Activated CD8-positive, alpha-beta memory T cell treated with anti-CD3 and anti-CD28 coated beads for 24 hours (primary cell): ENCODE data around the gene OCRL.
"Not testable (repeated sequence)": the region's sequence is repeated elsewhere in the genome, so short reads cannot be mapped to it uniquely, and the experiment has no call there.

ENCODE experiments used
- DNase-seq: peaks from one replicate; pipeline ENCODE4 v3.0.0-alpha.2; 2020

Gene OCRL

DNA sequence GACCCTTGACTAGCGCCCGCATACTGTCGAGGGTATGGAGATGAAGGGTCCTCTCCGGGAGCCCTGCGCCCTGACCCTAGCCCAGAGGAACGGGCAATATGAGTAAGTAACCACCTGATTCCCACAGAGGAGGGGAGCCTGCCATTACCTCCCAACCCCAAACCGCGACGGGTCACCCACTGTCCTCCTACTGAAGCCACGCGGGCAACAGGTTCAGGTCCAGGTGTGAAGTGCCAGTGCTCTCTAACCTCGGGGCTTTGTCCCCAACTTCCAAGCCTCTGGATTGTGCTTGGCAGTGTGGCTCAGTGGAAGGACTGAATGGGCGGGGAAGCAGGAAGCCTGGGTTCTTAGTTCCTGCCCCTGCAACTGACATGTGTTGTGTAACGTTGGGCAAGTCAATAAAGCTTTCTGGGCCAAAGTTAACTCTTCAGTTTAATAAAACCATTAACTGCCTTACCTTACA is 694 bp downstream of the OCRL start:
- peak; percentile 58 for DNase-seq

DNA sequence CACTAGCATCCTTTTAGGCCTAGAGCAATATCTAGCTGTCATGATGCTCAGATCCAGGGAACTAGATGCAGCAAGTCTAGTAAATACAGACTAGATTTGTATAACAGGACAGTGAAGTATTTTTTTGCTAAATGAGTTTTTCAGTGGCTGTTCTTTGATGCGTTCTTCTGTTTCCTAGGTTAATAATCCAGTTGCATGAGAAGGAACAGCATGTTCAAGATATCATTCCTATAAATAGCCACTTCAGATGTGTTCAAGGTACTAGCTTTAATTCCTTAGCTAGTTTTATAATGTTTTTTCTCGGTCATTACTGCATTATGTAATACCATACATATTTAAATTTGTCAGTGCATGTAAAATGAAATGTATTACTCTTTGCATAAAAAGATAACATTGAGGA is 4.7 kb downstream of the OCRL start:
- DNase-seq: no peak

DNA sequence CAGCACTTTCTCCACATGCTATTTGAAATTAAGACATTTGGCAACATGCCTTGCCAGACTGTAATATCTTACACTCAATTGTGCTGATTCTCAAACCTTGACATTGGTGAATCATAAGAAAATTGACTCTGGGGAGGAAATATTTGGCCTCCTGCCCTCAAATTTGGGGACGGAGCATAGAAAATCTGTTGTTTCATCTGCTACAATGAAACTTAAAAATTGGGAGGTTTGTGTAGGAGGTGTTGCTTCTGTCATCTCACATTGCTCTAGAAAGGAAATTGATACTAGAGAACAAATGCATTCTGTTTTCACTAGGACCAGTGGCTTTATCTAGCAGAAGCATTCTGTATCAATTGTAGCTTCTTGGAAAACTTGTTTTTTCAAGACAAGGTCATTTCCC is 5.3 kb downstream of the OCRL start:
- no peak for DNase-seq

DNA sequence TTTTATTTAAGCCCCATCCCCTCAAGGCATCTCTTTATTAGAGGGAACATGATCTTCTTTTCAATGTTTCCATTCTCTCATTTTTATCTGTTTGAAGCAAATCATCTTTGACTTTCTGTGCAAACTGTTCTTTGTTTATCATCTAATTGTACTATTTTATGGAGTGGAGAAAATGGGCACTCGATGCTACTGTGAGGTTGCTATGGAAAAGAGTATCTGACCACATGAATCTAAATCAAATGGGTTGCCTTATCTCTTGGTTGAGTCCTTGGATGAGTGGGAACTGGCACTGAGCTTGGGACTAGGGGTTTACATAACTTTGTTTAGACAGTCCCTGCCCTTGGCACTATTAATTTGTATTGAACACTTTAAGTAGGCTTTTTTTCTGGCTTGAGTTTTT is 9.1 kb downstream of the OCRL start:
- no peak for DNase-seq

DNA sequence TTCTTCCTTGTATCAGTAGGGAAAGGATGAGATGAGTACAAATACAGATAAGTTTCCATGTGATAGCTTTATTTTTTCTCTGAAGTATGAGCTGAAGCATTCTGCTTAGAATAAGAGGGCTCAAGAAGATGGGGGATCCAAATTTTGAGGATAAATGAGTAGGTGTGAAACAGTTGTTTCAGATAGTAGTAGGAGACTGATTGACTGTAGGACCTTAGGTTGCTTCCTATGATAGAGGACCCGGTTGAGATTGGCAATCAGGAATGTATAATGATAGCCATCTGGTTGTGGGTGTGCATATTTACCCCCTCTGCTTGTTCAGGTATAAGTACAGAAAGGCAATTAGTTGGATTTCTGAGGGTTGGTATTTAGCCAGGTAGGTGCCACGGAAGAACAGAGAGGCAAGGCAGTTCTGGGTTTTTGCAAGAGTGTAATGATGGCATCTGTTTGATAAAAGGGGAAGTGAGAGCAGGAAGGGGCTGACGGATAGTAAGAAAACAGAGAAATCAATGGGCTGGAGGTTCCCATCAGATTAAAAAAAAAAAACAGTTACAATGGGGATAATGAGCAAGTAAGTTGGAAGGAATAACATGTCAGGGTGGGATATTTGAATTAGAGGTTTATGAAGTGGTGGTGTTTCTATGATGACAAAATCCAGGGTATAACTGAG is 13.7 kb downstream of the OCRL start:
- no peak for DNase-seq

DNA sequence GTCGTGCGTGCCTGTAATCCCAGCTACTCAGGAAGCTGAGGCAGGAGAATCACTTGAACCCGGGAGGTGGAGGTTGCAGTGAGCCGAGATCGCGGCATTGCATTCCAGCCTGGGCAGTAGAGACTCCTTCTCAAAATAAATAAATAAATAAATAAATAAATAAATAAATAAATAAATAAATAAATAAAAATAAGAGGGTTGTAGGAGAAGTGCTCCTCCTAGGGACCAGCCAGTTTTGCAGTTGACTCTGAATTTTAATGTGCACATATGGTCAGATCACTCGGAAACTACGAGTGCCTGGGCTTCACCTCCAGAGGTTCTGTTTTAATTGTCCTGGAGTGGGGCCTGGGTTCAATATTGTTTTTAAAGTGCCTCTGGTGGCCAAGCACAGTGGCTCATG is 14.8 kb downstream of the OCRL start:
- not testable (repeated sequence) for DNase-seq

DNA sequence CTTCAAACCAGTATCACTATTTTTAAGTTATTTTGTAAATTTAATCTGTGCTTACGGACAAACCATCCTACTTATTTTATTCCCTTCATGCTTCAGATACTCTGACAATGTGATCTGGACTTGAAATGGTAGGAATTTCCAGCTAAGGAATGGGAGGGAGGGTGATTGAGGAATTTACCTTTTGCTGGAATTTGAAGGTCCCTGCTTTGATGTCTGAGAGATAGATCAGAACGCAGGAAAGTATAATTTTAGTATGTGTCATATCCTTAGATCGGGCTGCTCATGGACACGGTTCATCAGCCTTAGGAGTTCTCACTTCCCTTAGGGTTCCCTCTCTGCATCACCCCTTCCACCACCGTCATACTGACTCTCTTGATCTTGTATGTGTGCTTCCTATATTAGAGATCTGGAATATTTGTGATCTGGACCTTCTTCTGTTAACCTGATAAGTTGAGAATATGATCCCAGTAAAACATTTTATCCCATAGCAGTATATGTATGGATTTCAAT is 16.8 kb downstream of the OCRL start:
- DNase-seq: no peak

DNA sequence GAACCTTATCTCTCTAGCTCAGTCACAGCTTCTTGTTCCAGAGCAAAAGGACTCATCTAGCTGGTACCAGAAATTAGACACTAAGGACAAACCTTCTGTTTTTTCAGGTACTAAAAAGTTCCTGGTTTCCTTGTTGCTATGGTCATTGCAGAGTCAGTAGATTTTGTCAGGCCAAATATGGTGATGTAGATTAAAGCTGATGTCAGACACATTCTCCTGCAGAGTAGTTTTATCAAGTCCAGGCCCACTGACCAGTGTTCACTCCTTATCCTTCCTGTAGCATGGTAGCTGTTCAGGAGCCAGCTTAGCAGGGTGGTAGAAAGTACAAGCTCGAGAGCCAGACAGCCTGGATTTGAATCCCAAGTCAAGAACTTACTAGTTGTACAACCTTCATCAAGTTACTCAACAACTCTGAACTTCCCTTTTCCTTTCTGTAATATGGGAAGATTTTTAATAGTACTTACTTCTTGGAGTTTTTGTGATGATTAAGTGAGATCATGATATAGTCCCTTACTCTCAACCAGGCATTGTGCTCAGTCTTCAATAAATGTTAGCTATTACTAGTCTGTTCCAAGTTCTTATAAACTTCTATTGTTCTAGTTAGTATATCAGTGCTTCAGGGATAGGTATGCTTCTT is 17.9 kb downstream of the OCRL start:
- no peak for DNase-seq

DNA sequence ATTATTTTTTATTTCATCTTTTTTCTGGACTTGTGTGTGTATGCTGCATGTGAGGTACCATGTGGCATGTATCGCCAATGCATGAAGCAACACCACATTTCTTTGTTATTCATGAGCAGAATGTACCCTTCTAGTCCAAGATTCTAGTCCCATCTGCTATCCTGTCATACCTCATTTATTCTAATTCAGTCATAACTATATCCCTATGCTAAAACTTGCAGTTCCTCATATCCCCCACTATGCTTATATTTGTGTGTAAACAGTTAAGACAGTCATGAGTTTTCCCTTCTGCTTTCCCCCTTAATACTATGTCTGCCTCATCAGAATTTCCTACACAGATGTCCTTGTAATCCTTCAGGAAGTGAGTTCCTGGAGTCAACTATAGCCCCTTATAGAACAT is 19.7 kb downstream of the OCRL start:
- no peak for DNase-seq

DNA sequence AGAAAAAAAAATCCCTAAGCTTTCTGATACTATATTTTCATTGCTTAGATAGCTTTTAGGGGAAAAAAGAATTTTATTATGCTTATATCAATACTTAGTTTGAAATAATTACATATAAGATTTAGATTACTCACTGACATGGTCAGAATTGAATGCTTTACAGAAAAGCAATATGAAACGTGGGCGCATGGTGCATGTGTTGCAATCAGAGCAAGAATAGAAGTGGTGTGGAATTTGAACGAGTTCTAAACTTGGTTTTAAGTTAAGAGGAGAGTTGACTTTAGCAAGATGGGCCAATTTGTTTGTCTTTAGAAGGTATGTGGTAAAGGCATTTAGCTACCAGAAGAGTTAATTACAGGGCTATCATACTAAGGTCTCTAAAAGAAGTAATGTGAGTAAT is 21.4 kb downstream of the OCRL start:
- no peak for DNase-seq

DNA sequence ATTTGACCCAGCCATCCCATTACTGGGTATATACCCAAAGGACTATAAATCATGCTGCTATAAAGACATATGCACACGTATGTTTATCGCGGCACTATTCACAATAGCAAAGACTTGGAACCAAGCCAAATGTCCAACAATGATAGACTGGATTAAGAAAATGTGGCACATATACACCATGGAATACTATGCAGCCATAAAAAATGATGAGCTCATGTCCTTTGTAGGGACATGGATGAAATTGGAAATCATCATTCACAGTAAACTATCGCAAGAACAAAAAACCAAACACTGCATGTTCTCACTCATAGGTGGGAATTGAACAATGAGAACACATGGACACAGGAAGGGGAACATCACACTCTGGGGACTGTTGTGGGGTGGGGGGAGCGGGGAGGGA is 24.3 kb downstream of the OCRL start:
- DNase-seq: not testable (repeated sequence)

DNA sequence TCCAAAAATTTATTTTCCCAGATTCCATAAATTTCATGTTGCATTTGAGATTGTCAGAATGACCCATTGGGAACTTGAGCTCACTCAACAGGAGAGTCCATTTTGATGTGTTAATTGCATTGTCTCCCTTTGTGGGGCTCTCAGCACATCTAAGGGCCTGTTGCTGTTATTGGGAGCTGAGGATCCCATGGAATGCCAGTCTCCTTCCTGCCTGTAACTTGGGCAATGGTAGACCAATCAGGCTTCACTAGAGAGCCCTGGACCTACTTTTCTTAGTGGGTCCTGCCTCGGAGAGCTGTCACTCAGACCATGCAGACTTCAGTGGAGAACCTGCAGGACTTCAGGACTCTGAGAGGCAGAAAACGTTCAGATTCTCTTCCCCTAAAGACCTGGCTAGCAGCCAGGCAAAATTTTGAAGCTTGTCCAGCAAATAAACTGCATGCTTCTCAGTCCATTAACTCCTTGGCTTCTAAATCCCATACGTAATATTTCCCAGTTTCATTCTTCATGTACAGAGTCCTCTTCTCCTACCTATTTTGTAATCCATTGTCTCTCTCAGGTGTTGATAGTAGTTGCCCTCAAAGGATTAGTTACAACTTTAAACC is 25.1 kb downstream of the OCRL start:
- DNase-seq: no peak

DNA sequence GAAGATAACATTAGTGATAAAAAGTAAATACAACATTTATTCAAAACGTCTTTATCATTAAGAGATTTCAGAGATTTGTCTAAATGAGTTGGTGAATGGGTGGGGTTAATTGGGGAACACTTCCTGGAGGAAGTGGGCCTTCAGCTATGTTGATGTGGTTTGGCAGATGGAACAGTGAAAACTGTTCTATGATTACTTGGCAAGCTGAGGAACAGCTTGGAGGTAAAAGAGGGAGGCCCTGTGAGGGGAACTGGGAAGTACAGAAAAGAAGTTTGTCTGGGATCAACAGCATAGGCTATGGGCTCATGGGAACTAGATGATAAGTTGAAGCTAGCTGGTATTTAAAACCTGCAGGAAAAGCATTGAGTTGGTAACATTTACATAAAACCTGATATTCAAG is 26.0 kb downstream of the OCRL start:
- DNase-seq: no peak

DNA sequence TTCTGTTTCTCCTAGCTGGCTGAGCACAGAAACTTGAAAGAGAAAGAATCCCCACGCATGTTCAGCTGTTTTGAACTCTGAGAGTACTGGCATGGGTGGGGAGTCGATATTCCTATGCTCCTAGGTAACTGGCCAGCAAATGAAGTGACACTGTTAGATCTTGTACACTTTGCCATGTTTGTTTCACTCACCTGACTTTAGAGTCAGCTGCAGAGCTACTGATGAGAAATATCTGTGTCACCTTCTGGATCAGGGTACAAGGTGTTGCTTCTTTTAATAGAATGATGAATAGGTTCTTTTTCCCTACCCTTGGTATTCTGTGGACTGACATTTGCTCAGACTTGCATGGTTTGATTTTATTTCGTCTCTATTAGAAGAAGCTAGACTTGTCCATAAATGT is 28.3 kb downstream of the OCRL start:
- DNase-seq: no peak

DNA sequence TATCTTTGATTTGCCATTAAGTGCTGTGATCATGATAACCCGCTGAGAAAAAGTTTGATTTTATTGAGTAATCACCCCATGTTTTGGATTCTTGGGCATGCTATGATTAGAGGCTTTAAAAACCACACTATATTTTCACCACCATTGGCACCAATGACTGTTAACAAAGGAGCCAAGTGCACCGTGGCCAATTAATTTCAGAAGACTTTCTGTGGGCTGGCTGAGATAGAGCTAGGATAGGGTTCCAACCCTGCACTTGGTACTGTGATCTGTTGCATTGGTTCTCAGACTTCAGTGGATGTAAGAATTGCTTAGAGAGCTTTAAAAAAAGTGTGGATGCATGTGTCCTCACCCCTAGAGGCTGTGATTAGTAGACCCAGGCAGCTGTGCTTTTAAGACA is 32.4 kb downstream of the OCRL start:
- DNase-seq: no peak

DNA sequence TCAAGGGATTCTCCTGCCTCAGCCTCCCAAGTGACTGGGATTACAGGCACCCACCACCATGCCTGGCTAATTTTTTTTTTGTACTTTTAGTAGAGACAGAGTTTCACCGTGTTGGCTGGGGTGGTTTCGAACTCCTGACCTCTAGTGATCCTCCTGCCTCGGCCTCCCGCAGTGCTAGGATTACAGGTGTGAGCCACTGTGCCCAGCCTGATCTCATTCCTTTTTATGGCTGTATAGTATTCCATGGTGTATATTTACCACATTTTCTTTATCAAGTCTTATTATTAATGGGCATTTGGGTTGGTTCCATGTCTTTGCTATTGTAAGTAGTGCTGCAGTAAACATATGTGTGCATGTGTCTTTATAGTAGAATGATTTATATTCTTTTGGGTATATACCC is 33.6 kb downstream of the OCRL start:
- not testable (repeated sequence) for DNase-seq

DNA sequence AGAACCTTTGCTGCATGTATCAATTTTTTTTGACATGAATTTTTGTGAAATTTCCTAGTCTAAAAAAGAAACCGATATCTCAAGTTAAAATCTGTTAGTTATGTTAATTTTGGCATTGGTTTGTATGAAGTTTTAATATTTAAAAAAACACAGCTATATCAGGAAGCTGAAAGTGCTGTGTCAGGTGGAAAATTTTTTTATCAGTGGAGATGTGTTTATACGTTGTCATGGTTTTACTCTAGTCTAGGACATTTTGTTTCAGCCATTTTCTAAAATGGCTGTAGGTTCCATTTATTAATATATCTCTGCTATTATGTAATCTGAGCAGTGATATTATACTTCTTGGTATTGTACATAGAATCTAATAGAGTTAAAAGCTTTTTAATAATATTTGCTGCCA is 34.2 kb downstream of the OCRL start:
- DNase-seq: no peak

DNA sequence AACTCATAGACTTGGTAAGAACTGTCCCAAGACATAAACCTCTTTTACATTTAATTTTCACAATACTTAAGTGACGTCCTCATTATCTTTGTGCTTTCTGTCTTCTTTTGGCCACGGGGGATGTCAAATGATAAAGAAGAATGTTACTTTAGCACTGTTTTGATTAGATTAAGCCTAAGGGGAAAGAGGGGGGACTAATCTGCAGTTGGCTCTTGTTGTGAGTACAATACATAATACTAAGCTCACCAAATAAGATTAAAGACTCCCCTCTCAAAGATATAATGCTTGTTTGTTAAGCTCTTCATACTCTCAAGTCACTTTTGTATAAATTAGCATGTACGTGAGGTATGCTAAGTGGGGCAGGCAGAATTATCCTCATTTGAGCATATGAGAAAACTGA is 36.5 kb downstream of the OCRL start:
- no peak for DNase-seq

DNA sequence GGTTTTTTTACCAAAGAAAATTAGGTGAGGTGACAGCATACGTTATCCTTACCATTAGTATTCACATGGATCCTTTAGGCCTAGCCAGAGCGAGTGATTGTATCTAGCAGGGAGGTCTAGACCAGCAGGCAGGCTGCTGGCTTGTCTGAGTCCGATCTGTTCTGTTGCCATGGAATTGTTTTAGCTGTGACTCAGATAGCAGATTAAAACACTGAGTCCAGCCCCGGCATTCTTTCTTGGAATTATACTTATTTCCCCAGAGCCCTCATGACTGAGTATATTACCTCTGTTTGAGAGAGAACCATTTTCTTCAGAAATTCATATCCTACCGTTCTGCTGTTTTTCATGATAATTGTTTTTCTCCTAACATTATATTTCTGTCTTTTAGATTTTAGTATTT is 37.4 kb downstream of the OCRL start:
- DNase-seq: no peak

DNA sequence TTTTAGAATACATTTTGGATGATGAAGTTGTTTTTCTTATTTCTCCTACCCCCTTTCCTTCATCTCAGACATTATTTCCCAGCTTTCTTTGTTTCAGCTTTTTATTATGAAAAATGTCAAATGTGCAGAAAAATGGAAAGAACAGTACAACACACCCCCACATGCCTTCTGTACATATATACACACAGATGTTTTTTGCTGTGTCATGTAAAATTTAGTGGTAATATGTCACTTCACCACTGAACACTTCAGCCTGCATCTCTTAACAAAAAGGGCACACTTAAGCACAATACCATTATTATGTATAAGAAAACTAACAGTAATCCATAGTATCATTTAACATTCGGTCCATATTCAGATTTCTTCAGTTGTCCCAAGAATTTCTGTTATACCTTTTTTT is 37.8 kb downstream of the OCRL start:
- no peak for DNase-seq

DNA sequence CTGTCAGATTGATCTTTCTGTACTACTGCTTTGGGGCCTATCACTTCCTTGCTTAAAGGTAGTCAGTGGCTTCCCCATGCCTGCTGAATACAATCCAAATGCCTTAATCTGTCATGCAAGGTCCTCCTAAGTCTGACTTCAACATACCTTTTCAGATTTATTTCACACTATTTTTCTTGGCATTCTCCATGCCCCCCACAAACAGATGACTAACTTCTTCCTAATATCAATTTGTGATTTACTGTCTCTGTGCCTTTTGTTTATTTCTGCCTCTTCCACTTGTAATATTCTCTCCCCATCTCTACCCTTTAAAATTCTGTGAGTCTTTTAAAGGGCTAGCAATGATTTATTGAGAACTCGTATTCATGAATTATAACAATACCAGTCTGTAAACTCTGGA is 41.8 kb downstream of the OCRL start:
- DNase-seq: no peak

DNA sequence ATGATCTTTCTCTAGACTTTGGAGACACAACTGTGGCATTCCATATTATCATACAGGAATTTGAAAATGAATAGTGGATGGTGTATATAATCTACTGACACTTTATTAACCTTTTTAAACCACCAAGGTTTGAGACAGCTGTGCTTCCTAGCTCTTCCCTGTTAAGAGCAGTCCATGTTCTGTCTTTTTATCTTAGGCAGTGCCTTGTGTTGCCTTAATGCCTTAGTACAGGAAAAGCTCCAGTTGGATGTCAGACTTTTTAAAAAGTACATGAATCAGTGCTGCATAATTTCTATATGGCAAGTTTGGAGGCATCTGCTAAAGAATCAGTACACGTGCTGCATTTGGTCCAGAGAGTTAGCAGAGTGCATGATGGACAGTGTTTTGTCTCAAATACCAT is 45.1 kb downstream of the OCRL start:
- DNase-seq: no peak

DNA sequence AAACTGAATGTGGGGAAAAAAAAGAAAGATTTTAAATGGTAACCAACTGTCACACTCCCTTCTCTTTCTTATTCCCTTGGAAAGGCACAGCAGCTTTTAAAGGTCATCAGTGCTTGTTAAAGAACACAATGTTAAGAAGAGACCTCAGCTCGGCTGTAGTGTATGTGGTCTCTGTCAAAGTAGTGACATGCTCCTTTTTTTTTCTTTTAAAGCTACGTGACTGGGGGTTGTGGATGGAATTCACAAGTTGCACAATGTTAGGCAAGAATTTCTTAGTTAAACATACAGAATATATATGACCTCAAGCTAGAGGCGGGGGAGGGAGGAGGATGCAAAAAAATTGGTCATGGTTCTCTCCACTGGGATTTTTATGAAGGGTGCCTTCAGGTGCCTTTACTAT is 45.6 kb downstream of the OCRL start:
- no peak for DNase-seq

DNA sequence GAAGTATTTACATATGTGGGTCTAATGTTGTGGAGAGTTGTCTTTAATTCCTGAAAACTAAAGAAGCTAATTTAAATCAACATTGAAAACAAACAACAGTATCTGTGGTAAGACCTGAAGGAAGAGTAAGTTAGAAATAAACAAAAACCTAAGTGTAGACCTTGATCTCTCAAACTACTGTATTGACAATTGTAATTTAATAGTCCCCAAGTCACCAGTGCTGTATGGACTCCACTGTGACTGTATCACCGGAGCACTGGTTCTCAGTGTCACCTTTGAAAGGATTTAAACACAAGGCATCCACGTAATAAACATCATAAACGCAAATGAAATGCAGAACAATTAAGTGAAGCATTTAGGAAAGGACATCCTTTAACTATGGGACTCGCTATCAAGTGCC is 46.4 kb downstream of the OCRL start:
- no peak for DNase-seq

DNA sequence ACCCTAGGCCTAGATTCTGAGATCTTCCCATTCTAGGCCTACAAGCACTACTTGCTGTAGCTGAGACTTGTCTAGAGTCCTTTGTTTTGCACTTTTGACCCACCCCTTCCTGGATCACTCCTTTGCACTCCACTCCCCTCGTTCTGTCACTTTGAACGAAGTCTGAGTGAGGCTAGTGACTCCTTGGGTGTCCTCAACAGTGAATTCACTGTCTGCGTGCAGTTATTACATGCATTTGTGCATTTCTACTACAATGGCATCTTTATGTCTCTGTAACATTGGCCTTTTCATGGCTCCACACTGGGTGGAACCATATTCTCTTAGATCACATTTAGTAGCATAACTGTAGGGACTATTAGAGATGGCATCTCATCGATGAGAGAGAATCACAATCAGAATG is 50.5 kb downstream of the OCRL start:
- no peak for DNase-seq
